Measurements from ENCODE around the gene TMEM107.
A peak's percentile ranks its signal among the peaks of the same experiment; 100 is the strongest.

The TMEM107 gene

GRCh38 chr17:8162997-8163977, 12.9 kb downstream of the TMEM107 start:
- DNase-seq (ENCODE audit: low spot score) (no peak), FAIRE-seq (no peak)

- FAIRE-seq (no peak), DNase-seq (ENCODE audit: low spot score) (peak; percentile 61)
Observed at GRCh38 chr17:8162233-8162996, 13.8 kb downstream of the TMEM107 start, which contains the start of gene VAMP2. Gene VAMP2, minus strand, starts transcription at chr17:8162948. Its CDS starts 69 bp downstream, at chr17:8162879.

DNA sequence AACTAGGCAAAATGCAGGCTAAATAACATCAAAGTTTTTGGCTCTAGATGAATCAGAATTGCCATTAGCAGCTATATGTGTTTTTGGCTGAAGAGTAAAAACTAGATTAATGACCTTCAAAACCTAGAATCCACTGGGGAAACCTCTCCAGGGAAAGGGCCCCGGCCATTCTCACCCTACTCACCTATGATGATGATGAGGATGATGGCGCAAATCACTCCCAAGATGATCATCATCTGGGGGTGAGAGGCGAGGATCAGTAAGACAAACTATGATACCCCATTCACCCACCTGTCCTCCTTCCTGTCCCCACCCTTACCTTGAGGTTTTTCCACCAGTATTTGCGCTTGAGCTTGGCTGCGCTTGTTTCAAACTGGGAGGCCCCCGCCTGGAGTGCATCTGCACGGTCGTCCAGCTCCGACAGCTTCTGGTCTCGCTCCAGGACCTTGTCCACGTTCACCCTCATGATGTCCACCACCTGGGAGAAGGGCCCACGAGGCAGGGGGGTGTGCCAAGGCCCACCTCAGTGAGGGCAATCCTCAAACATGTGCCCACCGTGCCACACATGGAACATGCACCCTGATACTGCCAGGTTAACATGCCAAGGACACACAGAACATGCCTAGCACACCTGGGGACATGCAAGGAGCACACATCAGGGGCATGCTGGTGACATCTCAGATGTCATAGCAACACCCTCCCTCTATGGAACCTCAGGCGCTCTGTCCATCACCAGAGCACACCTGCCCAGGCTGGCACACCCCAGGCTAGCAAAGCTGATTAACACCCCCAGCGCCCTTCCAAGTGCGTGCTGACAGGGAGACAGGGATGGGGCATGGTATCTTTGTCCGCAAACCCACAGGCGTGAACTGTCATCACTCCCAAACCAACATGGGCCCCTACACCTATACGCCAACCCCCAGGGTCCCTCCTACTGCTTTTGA, 14.6 kb downstream of the TMEM107 start:
- DNase-seq (ENCODE audit: low spot score) (no peak), FAIRE-seq (no peak)

- no peak for DNase-seq (ENCODE audit: low spot score)
- FAIRE-seq, result no peak
Observed at GRCh38 chr17:8160741-8161221, 15.4 kb downstream of the TMEM107 start.

GRCh38 chr17:8160224-8160577, 16.0 kb downstream of the TMEM107 start:
- no peak for FAIRE-seq
- no peak for DNase-seq (ENCODE audit: low spot score)

DNA sequence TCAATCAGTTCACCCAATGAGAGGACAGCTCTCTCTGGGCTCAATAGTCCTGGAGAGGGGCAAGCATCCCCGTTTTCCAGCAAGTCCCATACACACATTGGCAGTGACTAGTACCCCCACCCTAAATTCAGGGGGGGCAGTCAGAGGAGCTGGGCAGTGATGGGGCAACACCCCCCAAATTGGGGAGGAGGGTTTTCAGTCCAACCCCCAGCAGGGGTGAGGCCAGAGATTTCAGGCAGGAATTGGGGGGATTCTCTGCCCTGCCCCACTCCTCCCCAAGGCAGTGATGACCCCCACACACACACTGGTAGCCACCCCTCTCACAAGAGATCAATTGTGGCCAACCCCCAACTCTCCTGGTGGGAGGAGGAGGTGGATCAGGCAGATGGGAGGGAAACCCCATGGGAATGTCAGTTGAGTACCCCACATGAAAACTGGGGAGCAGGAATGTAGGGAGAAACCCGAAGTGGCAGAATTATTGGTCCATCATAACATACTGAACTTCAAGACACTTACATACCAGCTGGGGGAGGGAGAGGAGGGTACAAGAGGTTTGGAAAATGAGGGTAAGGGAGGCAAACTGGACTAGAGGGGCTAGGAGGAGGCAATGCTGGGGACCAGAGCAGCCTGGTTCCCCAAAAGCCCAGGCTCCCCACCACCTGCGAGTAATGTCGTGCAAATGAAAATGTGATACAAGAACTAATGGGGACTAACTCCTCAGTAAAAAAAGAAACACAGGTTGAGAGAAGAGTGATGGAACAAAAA, 16.5 kb downstream of the TMEM107 start:
- no peak for FAIRE-seq
- no peak for DNase-seq (ENCODE audit: low spot score)

DNA sequence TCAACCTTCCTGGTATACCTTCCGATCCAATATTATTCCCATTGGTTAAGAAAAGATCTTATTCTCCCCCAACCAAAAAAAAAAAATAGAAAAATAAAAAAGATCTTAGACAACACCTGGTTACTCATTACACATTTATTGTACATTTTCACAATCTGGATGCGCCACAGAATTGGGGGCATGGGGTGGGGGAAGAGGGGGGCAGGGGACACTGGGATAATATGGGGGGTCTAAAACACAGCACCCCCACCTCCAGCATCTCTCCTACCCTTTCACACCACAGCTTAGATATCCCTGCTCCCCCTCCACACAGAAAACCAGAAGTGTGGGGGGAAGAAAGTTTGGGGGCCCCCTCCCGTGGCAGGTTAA, 17.2 kb downstream of the TMEM107 start:
- FAIRE-seq (no peak), DNase-seq (ENCODE audit: low spot score) (no peak)

DNA sequence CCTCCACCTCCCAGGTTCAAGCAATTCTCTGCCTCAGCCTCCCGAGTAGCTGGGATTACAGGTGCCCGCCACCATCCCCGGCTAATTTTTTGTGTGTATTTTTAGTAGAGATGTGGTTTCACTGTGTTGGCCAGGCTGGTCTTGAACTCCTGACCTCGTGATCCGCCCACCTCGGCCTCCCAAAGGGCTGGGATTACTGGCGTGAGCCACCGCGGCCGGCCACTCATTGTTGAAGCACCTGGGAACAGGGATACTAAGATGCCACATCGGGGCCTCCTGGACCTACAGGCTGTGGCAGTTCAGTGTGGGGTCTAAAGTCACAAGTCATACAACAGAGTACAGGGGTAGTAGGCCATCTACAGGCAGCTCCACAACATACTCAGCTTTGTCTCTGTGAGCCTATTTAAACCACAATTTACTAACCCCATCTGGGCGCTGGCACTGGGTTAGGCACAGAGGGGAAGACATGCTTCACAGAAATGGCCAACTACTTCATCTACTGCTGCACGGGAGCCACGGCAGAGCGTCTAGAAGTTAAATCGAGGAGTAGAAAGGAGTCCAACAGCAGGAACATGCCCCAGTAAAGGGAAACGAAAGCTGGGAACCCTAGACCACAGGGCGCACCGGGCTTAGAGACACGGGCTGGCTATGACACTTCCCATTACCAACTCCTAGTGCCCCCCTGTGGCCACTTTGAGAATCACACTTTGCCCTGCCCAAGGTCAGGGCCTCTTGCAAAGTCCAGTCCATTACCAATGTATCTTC, 17.7 kb downstream of the TMEM107 start:
- peak; percentile 58 for DNase-seq (ENCODE audit: low spot score)
- FAIRE-seq, result no peak

GRCh38 chr17:8156246-8156992, 19.8 kb downstream of the TMEM107 start:
- FAIRE-seq (peak; percentile 83), DNase-seq (ENCODE audit: low spot score) (peak; percentile 92)

DNA sequence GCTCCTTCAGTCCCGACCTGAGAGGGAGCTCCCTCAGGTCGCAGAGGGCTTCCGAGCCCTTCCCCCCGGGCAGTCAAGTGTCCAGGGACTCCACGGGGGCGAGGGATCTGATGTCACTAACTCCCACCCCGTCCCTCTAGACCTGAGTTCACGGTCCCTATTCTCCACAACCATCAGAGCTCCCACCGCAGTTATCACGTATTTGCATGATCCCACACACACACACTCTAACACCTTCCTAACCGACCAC, 20.3 kb downstream of the TMEM107 start:
- no peak for FAIRE-seq
- no peak for DNase-seq (ENCODE audit: low spot score)

DNA sequence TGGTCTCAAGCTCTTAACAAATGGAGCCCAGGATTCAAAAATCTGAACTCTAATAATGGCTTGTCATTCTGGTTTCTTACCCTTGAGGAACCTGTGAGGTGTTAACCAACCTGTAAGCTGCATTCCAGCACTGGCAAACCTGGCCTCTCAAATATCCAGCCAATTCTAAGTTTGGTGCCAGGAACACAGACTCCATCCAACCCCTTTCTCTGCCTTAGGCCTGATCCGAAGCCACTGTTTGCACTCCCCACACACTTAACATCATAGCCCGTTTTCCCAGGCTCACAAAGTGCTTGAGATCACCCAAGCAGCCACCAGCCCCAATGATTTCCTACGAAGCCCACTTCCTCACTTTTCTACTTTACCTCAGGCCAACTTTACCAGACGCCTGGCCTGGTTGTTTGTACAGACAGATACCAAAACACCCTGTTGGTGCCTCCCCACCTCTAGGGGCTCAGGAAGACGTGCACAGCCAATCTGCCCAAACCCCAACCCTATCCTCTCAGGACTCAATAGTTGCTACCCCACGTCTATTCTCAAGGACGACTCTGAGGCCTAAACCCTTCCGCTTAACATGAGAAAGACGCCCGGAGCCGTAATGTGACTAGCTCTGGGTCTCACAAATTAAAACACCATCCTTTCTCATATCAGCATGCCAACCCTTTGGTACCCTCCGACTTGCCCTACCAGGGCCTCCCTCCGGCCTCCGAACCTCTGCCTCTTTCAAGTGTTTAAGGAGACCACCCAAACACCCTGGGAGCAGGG, 20.8 kb downstream of the TMEM107 start:
- FAIRE-seq (no peak), DNase-seq (ENCODE audit: low spot score) (no peak)

- no peak for FAIRE-seq
- DNase-seq (ENCODE audit: low spot score), result no peak
Observed at GRCh38 chr17:8154608-8155155, 21.5 kb downstream of the TMEM107 start.

- DNase-seq (ENCODE audit: low spot score) (peak; percentile 78), FAIRE-seq (peak; percentile 81)
Observed at GRCh38 chr17:8153957-8154607, 22.1 kb downstream of the TMEM107 start.

DNA sequence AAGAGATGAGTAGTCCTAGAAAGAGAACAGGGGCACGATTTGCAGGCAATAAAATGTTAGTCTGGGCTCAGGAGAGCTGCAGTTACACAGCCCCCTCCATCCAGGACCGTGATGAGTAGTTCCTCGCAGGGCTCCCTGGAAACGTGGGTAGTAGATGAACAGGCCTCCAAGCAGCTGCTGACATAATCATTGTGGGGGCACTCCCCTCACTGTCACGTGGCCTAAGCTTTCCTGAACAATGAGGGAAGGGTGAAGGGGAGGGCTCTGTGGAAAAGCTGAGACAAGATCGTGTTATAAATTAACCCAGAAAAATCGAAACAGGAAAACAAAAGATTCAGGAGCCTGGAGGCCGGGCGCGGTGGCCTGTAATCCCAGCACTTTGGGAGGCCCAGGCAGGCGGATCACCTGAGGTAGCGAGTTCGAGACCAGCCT, 22.6 kb downstream of the TMEM107 start:
- DNase-seq (ENCODE audit: low spot score) (no peak), FAIRE-seq (no peak)

DNA sequence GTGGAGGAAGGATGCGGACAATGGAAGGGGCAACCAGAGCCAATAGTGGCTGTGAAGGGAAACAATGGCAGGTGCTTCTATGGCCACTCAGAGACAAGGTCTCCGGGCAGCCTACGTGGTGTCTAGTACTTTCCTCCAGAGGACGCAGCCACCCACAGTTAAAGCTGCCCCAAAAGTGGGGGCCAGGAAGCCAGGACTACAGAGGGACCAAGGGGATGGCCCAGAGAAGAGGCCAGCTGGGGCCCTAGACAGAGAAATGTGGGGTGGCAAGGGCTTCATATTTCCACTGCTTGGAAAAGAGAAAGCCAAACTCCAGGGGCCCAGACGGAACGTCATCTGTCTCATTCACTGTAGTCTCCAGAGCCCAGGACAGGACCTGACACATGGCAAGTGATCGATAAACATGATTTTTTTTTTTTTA, 23.1 kb downstream of the TMEM107 start:
- FAIRE-seq (no peak), DNase-seq (ENCODE audit: low spot score) (no peak)

DNA sequence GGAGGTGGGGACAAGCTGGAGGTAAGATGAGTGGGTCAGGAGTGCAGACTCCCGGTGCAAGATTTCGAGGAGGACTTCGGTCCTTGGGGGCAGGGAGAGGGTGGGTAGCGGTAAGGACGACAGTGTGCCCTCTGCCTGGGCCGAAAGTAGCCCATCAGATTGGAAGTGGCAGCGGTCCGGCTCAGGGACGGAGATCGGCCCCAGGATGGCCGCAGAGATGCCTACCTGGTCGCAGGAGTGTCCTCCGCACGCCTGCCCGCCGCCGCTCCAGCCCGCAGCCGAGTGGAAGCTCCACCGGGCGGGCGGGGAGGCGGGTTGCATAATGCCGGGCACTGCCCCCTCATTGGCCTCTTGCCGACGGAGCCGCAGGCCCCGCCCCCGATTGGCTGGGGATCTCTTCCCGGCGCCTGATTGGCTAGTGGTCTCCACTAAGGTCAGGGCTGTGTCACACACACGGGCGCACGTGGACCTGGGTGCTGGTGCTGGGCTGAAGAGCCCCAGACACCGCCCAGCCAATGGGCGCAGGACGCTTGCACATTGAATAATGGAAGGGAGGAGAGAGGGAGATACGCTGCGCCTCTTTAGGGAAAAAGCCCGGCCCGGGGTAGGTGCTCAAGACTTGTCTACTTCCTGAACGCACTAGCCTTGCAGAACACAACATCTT, 23.9 kb downstream of the TMEM107 start, which contains the start of gene PER1:
Gene PER1, minus strand, starts transcription at position 293 of the 664 bp plus-strand sequence. CDS start 1,698 bp downstream, outside the sequence.
- FAIRE-seq, result no peak

DNA sequence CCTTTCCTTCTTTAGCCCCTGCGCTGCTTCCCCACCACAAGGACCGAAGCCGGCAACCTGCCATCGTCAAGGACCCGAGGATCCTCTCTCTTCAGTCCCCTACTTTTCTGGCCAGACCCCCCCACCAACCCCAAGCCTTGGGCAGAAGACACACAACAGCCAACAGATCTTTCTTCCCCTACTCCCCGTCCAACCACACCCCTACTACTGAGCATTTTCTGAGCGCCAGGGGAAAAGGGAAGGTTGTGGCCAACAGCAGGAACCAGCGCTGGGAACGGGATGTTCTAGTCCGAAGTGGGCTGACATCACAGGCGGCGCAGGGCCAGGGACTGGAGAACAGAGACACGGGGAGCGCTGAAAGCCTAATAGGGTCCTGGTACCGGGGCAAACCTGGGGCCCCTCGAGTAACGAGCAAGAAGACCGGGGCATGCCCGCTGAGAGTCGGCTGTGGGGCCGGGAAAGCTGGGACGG, 24.5 kb downstream of the TMEM107 start:
- no peak for FAIRE-seq
- DNase-seq (ENCODE audit: low spot score), result no peak

More for the DNA sequence above, 23.9 kb downstream of the TMEM107 start, which contains the start of gene PER1:
- peak; percentile 86 for DNase-seq (ENCODE audit: low spot score)

Data from urothelium cell line (cell line).